Mucosa of stomach (tissue), 1 donor: ENCODE measurements around the gene TBL1X.
A peak's percentile ranks its signal among the peaks of the same experiment; 100 is the strongest.
"Not testable (repeated sequence)": the region's sequence is repeated elsewhere in the genome, so short reads cannot be mapped to it uniquely, and the experiment has no call there.

ENCODE experiments used
- H3K27me3 ChIP-seq: one replicate; pipeline ENCODE4 v1.7.0; 2013; ENCODE audit warnings: mild to moderate bottlenecking, low read length; ENCODE audit not compliant: control insufficient read depth, insufficient read depth
- H3K36me3 ChIP-seq: one replicate; pipeline ENCODE4 v1.7.0; 2013; ENCODE audit warnings: low read length; ENCODE audit not compliant: control insufficient read depth, insufficient read depth
- H3K4me1 ChIP-seq: one replicate; pipeline ENCODE4 v1.7.0; 2013; ENCODE audit warnings: mild to moderate bottlenecking, low read length; ENCODE audit not compliant: control insufficient read depth, insufficient read depth
- H3K4me3 ChIP-seq: one replicate; pipeline ENCODE4 v1.7.0; 2013; ENCODE audit warnings: low read length
- H3K9ac ChIP-seq: one replicate; pipeline ENCODE4 v1.7.0; 2013; ENCODE audit warnings: mild to moderate bottlenecking, low read length, moderate library complexity
- H3K9me3 ChIP-seq: one replicate; pipeline ENCODE4 v1.7.0; 2013; ENCODE audit warnings: mild to moderate bottlenecking, low read length, moderate library complexity; ENCODE audit not compliant: control insufficient read depth
- donor health status: Pancreatic carcinoma.

The TBL1X gene

GRCh38 chrX:9464435-9465371 lies at the start of gene TBL1X:
Gene TBL1X (plus strand): TSS chrX:9465058. CDS start chrX:9653587, 188,529 bp downstream.
- H3K4me1 ChIP-seq: peaks cover 22% of the 10 kb centered on the region
- H3K27me3 ChIP-seq: no peaks in the 10 kb centered on the region
- peak within 1 kb of the TSS; percentile 62 for H3K9ac ChIP-seq
- H3K9me3 ChIP-seq: no peaks in the 10 kb centered on the region
- no peak within 1 kb of the TSS for H3K4me3 ChIP-seq
- H3K36me3 ChIP-seq: no peaks in the 10 kb centered on the region

- H3K9ac ChIP-seq: no peak overlapping the region
- H3K27me3 ChIP-seq: no peaks in the 10 kb centered on the region
- no peaks in the 10 kb centered on the region for H3K36me3 ChIP-seq
- H3K4me3 ChIP-seq: no peak overlapping the region
- no peaks in the 10 kb centered on the region for H3K9me3 ChIP-seq
- no peaks in the 10 kb centered on the region for H3K4me1 ChIP-seq
Observed at GRCh38 chrX:9416562-9417348, 48.1 kb upstream of the TBL1X start.

GRCh38 chrX:9418262-9418661 lies 46.6 kb upstream of the TBL1X start:
- H3K4me3 ChIP-seq: no peak overlapping the region
- H3K9me3 ChIP-seq: no peaks in the 10 kb centered on the region
- H3K27me3 ChIP-seq: no peaks in the 10 kb centered on the region
- H3K36me3 ChIP-seq: no peaks in the 10 kb centered on the region
- no peak overlapping the region for H3K9ac ChIP-seq
- no peaks in the 10 kb centered on the region for H3K4me1 ChIP-seq

GRCh38 chrX:9420275-9421265 lies 44.3 kb upstream of the TBL1X start:
- Histone ChIP-seq H3K4me1 (no peaks in the 10 kb centered on the region), H3K9ac (no peak overlapping the region), H3K9me3 (no peaks in the 10 kb centered on the region), H3K36me3 (no peaks in the 10 kb centered on the region), H3K4me3 (no peak overlapping the region), H3K27me3 (no peaks in the 10 kb centered on the region)

- Histone ChIP-seq H3K4me1 (no peaks in the 10 kb centered on the region), H3K36me3 (no peaks in the 10 kb centered on the region), H3K9ac (no peak overlapping the region), H3K4me3 (no peak overlapping the region), H3K27me3 (no peaks in the 10 kb centered on the region), H3K9me3 (no peaks in the 10 kb centered on the region)
Observed at GRCh38 chrX:9429767-9430166, 35.1 kb upstream of the TBL1X start.

- H3K4me1 ChIP-seq: no peaks in the 10 kb centered on the region
- no peak overlapping the region for H3K9ac ChIP-seq
- no peak overlapping the region for H3K4me3 ChIP-seq
- no peaks in the 10 kb centered on the region for H3K36me3 ChIP-seq
- H3K9me3 ChIP-seq: no peaks in the 10 kb centered on the region
- H3K27me3 ChIP-seq: no peaks in the 10 kb centered on the region
Observed at GRCh38 chrX:9430346-9430921, 34.4 kb upstream of the TBL1X start.

GRCh38 chrX:9431281-9431680 lies 33.6 kb upstream of the TBL1X start:
- no peaks in the 10 kb centered on the region for H3K9me3 ChIP-seq
- no peaks in the 10 kb centered on the region for H3K27me3 ChIP-seq
- no peak overlapping the region for H3K4me3 ChIP-seq
- H3K9ac ChIP-seq: no peak overlapping the region
- H3K36me3 ChIP-seq: no peaks in the 10 kb centered on the region
- no peaks in the 10 kb centered on the region for H3K4me1 ChIP-seq

- H3K9me3 ChIP-seq: no peaks in the 10 kb centered on the region
- H3K4me1 ChIP-seq: no peaks in the 10 kb centered on the region
- no peak overlapping the region for H3K4me3 ChIP-seq
- no peak overlapping the region for H3K9ac ChIP-seq
- H3K27me3 ChIP-seq: no peaks in the 10 kb centered on the region
- H3K36me3 ChIP-seq: no peaks in the 10 kb centered on the region
Observed at GRCh38 chrX:9433596-9433995, 31.3 kb upstream of the TBL1X start.

- H3K9me3 ChIP-seq: no peaks in the 10 kb centered on the region
- no peaks in the 10 kb centered on the region for H3K36me3 ChIP-seq
- H3K27me3 ChIP-seq: no peaks in the 10 kb centered on the region
- H3K4me3 ChIP-seq: no peak overlapping the region
- no peak overlapping the region for H3K9ac ChIP-seq
- no peaks in the 10 kb centered on the region for H3K4me1 ChIP-seq
Observed at GRCh38 chrX:9434051-9434550, 30.8 kb upstream of the TBL1X start.

GRCh38 chrX:9435086-9435485 lies 29.8 kb upstream of the TBL1X start:
- not testable (repeated sequence) for H3K4me3 ChIP-seq, H3K27me3 ChIP-seq, H3K36me3 ChIP-seq, H3K4me1 ChIP-seq, H3K9me3 ChIP-seq, H3K9ac ChIP-seq

GRCh38 chrX:9436812-9437211 lies 28.0 kb upstream of the TBL1X start:
- Histone ChIP-seq H3K36me3 (no peaks in the 10 kb centered on the region), H3K4me1 (no peaks in the 10 kb centered on the region), H3K9ac (no peak overlapping the region), H3K4me3 (no peak overlapping the region), H3K9me3 (no peaks in the 10 kb centered on the region), H3K27me3 (no peaks in the 10 kb centered on the region)
